ENCODE results near the gene GJA4. TPM values are rescaled to one million over a fixed set of nuclear protein-coding genes. Genes with fewer than 3 reads are reported as not detected.

Gene GJA4
- total and polyA plus RNA-seq, 2 donors (not counting 1 experiment from before 2014, with no cell fraction given): not detected

DNA sequence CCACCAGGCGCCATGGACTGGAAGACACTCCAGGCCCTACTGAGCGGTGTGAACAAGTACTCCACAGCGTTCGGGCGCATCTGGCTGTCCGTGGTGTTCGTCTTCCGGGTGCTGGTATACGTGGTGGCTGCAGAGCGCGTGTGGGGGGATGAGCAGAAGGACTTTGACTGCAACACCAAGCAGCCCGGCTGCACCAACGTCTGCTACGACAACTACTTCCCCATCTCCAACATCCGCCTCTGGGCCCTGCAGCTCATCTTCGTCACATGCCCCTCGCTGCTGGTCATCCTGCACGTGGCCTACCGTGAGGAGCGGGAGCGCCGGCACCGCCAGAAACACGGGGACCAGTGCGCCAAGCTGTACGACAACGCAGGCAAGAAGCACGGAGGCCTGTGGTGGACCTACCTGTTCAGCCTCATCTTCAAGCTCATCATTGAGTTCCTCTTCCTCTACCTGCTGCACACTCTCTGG is 8.0 kb upstream of the GJA4 start:
- H3K9ac ChIP-seq (ENCODE audit: low read length): no peak overlapping the region
- H3K4me1 ChIP-seq (ENCODE audit: control insufficient read depth in 2 of 2, insufficient read depth in 2 of 2, low read length in 2 of 2): peaks cover 2 to 13% of the 10 kb centered on the region in 2 donors
- no peaks in the 10 kb centered on the region for H3K79me2 ChIP-seq (ENCODE audit: control insufficient read depth, insufficient read depth, low read length)
- no peak for DNase-seq
- CTCF ChIA-PET: interaction anchor here (0.6 kb wide), 1 partner anchor 138 kb away, joined by 3 read pairs; no protein-coding TSS in a partner anchor
- H3K27ac ChIP-seq (ENCODE audit: low read length in 2 of 2): no peak overlapping the region
- H3K27me3 ChIP-seq (replicated peaks in 1 of 4; ENCODE audit: control extremely low read depth in 1 of 4, control insufficient read depth in 3 of 4, insufficient read depth in 4 of 4, low read length in 3 of 4): peaks cover 0 to 37% (median 10%) of the 10 kb centered on the region in 4 experiments
- H3K4me1 Mint-ChIP-seq: peaks cover 12% of the 10 kb centered on the region
- H3K9me3 Mint-ChIP-seq (ENCODE audit: insufficient read depth): no peaks in the 10 kb centered on the region
- TF ChIP-seq EZH2 (IDR thresholded peaks at IDR 0.05; ENCODE audit: borderline replicate concordance, insufficient read depth, low read depth, low read length, poor library complexity, severe bottlenecking): no peak
- TF ChIP-seq, protein P1, sequence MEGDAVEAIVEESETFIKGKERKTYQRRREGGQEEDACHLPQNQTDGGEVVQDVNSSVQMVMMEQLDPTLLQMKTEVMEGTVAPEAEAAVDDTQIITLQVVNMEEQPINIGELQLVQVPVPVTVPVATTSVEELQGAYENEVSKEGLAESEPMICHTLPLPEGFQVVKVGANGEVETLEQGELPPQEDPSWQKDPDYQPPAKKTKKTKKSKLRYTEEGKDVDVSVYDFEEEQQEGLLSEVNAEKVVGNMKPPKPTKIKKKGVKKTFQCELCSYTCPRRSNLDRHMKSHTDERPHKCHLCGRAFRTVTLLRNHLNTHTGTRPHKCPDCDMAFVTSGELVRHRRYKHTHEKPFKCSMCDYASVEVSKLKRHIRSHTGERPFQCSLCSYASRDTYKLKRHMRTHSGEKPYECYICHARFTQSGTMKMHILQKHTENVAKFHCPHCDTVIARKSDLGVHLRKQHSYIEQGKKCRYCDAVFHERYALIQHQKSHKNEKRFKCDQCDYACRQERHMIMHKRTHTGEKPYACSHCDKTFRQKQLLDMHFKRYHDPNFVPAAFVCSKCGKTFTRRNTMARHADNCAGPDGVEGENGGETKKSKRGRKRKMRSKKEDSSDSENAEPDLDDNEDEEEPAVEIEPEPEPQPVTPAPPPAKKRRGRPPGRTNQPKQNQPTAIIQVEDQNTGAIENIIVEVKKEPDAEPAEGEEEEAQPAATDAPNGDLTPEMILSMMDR (IDR thresholded peaks at IDR 0.05): no peak
- H3K9me3 ChIP-seq (ENCODE audit: control extremely low read depth in 1 of 3, control insufficient read depth in 2 of 3, insufficient read depth in 1 of 3, low read length in 2 of 3): no peaks in the 10 kb centered on the region
- H4K20me1 ChIP-seq (ENCODE audit: control insufficient read depth, insufficient read depth, low read length, poor library complexity, severe bottlenecking): no peaks in the 10 kb centered on the region
- POLR2A ChIA-PET: no interaction called here
- 93% methylated on average over 28 of the region's 28 CpGs for WGBS (ENCODE audit: insufficient coverage)
- no peak overlapping the region for H3K4me3 ChIP-seq (ENCODE audit: control extremely low read depth in 1 of 5, extremely low read depth in 1 of 5, insufficient read depth in 1 of 5, low read depth in 2 of 5, low read length in 4 of 5)
- H2AFZ ChIP-seq (ENCODE audit: insufficient read depth, low read depth, low read length, poor library complexity, severe bottlenecking): no peak overlapping the region
- H3K27me3 Mint-ChIP-seq: peaks cover 40% of the 10 kb centered on the region
- no peaks in the 10 kb centered on the region for H3K36me3 ChIP-seq (replicated peaks in 1 of 2; ENCODE audit: control extremely low read depth in 1 of 2, control insufficient read depth in 1 of 2, extremely low read depth in 1 of 2, insufficient read depth in 2 of 2, low read length in 1 of 2)
- H3K4me3 Mint-ChIP-seq: no peak overlapping the region
- intact Hi-C loops (cut with micrococcal nuclease): no loop called here
- no peak overlapping the region for H3K4me2 ChIP-seq (replicated peaks; ENCODE audit: low read depth, low read length, poor library complexity, severe bottlenecking)
- no peak for ATAC-seq (ENCODE audit: low read depth)
- no peak overlapping the region for H3K27ac Mint-ChIP-seq

DNA sequence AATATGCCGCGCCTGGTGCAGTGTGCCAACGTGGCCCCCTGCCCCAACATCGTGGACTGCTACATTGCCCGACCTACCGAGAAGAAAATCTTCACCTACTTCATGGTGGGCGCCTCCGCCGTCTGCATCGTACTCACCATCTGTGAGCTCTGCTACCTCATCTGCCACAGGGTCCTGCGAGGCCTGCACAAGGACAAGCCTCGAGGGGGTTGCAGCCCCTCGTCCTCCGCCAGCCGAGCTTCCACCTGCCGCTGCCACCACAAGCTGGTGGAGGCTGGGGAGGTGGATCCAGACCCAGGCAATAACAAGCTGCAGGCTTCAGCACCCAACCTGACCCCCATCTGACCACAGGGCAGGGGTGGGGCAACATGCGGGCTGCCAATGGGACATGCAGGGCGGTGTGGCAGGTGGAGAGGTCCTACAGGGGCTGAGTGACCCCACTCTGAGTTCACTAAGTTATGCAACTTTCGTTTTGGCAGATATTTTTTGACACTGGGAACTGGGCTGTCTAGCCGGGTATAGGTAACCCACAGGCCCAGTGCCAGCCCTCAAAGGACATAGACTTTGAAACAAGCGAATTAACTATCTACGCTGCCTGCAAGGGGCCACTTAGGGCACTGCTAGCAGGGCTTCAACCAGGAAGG is 7.4 kb upstream of the GJA4 start:
- Histone ChIP-seq H3K4me3 (ENCODE audit: control extremely low read depth in 1 of 5, extremely low read depth in 1 of 5, insufficient read depth in 1 of 5, low read depth in 2 of 5, low read length in 4 of 5) (no peak overlapping the region), H3K9me3 (ENCODE audit: control extremely low read depth in 1 of 3, control insufficient read depth in 2 of 3, insufficient read depth in 1 of 3, low read length in 2 of 3) (no peaks in the 10 kb centered on the region), H4K20me1 (ENCODE audit: control insufficient read depth, insufficient read depth, low read length, poor library complexity, severe bottlenecking) (no peaks in the 10 kb centered on the region), H3K79me2 (ENCODE audit: control insufficient read depth, insufficient read depth, low read length) (no peaks in the 10 kb centered on the region), H3K27me3 (replicated peaks in 1 of 4; ENCODE audit: control extremely low read depth in 1 of 4, control insufficient read depth in 3 of 4, insufficient read depth in 4 of 4, low read length in 3 of 4) (peaks cover 0 to 33% (median 10%) of the 10 kb centered on the region in 4 experiments), H3K36me3 (replicated peaks in 1 of 2; ENCODE audit: control extremely low read depth in 1 of 2, control insufficient read depth in 1 of 2, extremely low read depth in 1 of 2, insufficient read depth in 2 of 2, low read length in 1 of 2) (no peaks in the 10 kb centered on the region), H3K4me2 (replicated peaks; ENCODE audit: low read depth, low read length, poor library complexity, severe bottlenecking) (no peak overlapping the region), H3K4me1 (ENCODE audit: control insufficient read depth in 2 of 2, insufficient read depth in 2 of 2, low read length in 2 of 2) (peaks cover 2 to 13% of the 10 kb centered on the region in 2 donors), H3K9ac (ENCODE audit: low read length) (no peak overlapping the region), H2AFZ (ENCODE audit: insufficient read depth, low read depth, low read length, poor library complexity, severe bottlenecking) (no peak overlapping the region), H3K27ac (ENCODE audit: low read length in 2 of 2) (no peak overlapping the region)
- DNase-seq (no peak), ATAC-seq (ENCODE audit: low read depth) (no peak)
- 89% methylated on average over 21 of the region's 22 CpGs for WGBS (ENCODE audit: insufficient coverage)
- ChIA-PET CTCF (no interaction called here), POLR2A (no interaction called here)
- H3K27ac Mint-ChIP-seq: no peak overlapping the region
- no peaks in the 10 kb centered on the region for H3K9me3 Mint-ChIP-seq (ENCODE audit: insufficient read depth)
- TF ChIP-seq, protein P1 (IDR thresholded peaks at IDR 0.05): no peak
- TF ChIP-seq EZH2 (IDR thresholded peaks at IDR 0.05; ENCODE audit: borderline replicate concordance, insufficient read depth, low read depth, low read length, poor library complexity, severe bottlenecking): no peak
- H3K4me3 Mint-ChIP-seq: no peak overlapping the region
- H3K4me1 Mint-ChIP-seq: peaks cover 13% of the 10 kb centered on the region
- intact Hi-C loops (cut with micrococcal nuclease): no loop called here
- peaks cover 38% of the 10 kb centered on the region for H3K27me3 Mint-ChIP-seq

Data from B cell (primary cell).